Measurements from ENCODE around the gene ADAMTS18.

Gene ADAMTS18

GRCh38 chr16:77386831-77387814, 47.7 kb downstream of the ADAMTS18 start:
- DNase-seq (ENCODE audit: insufficient read length) = no peak
- FAIRE-seq = no peak
- no peak for TF ChIP-seq POLR2AphosphoS5 (IDR thresholded peaks at IDR 0.05; ENCODE audit: low read depth, low read length)
- no peak for TF ChIP-seq TAF1 (IDR thresholded peaks at IDR 0.05; ENCODE audit: borderline replicate concordance, low read depth, low read length)
- no peak for TF ChIP-seq POLR2A (IDR thresholded peaks at IDR 0.05; ENCODE audit: low read depth, low read length)

GRCh38 chr16:77385481-77385880, 49.4 kb downstream of the ADAMTS18 start:
- FAIRE-seq = no peak
- no peak for TF ChIP-seq TAF1 (IDR thresholded peaks at IDR 0.05; ENCODE audit: borderline replicate concordance, low read depth, low read length)
- no peak for TF ChIP-seq POLR2A (IDR thresholded peaks at IDR 0.05; ENCODE audit: low read depth, low read length)
- TF ChIP-seq POLR2AphosphoS5 (IDR thresholded peaks at IDR 0.05; ENCODE audit: low read depth, low read length) = no peak
- no peak for DNase-seq (ENCODE audit: insufficient read length)

- TF ChIP-seq POLR2A (IDR thresholded peaks at IDR 0.05; ENCODE audit: low read depth, low read length) = no peak
- TF ChIP-seq TAF1 (IDR thresholded peaks at IDR 0.05; ENCODE audit: borderline replicate concordance, low read depth, low read length) = no peak
- no peak for TF ChIP-seq POLR2AphosphoS5 (IDR thresholded peaks at IDR 0.05; ENCODE audit: low read depth, low read length)
- DNase-seq (ENCODE audit: insufficient read length) (no peak), FAIRE-seq (no peak)
Measured at GRCh38 chr16:77383606-77384187, 51.1 kb downstream of the ADAMTS18 start.

- no peak for FAIRE-seq
- TF ChIP-seq TAF1 (IDR thresholded peaks at IDR 0.05; ENCODE audit: borderline replicate concordance, low read depth, low read length) (no peak), POLR2A (IDR thresholded peaks at IDR 0.05; ENCODE audit: low read depth, low read length) (no peak), POLR2AphosphoS5 (IDR thresholded peaks at IDR 0.05; ENCODE audit: low read depth, low read length) (no peak)
- no peak for DNase-seq (ENCODE audit: insufficient read length)
Measured at GRCh38 chr16:77376358-77376757, 58.5 kb downstream of the ADAMTS18 start.

- no peak for TF ChIP-seq POLR2A (IDR thresholded peaks at IDR 0.05; ENCODE audit: low read depth, low read length)
- TF ChIP-seq POLR2AphosphoS5 (IDR thresholded peaks at IDR 0.05; ENCODE audit: low read depth, low read length) = no peak
- TF ChIP-seq TAF1 (IDR thresholded peaks at IDR 0.05; ENCODE audit: borderline replicate concordance, low read depth, low read length) = no peak
- no peak for FAIRE-seq
- no peak for DNase-seq (ENCODE audit: insufficient read length)
Measured at GRCh38 chr16:77375396-77375795, 59.4 kb downstream of the ADAMTS18 start.

GRCh38 chr16:77374384-77374783, 60.5 kb downstream of the ADAMTS18 start:
- no peak for DNase-seq (ENCODE audit: insufficient read length)
- FAIRE-seq = no peak
- no peak for TF ChIP-seq POLR2A (IDR thresholded peaks at IDR 0.05; ENCODE audit: low read depth, low read length)
- no peak for TF ChIP-seq TAF1 (IDR thresholded peaks at IDR 0.05; ENCODE audit: borderline replicate concordance, low read depth, low read length)
- no peak for TF ChIP-seq POLR2AphosphoS5 (IDR thresholded peaks at IDR 0.05; ENCODE audit: low read depth, low read length)

- DNase-seq (ENCODE audit: insufficient read length) (no peak), FAIRE-seq (no peak)
- no peak for TF ChIP-seq TAF1 (IDR thresholded peaks at IDR 0.05; ENCODE audit: borderline replicate concordance, low read depth, low read length)
- no peak for TF ChIP-seq POLR2AphosphoS5 (IDR thresholded peaks at IDR 0.05; ENCODE audit: low read depth, low read length)
- no peak for TF ChIP-seq POLR2A (IDR thresholded peaks at IDR 0.05; ENCODE audit: low read depth, low read length)
Measured at GRCh38 chr16:77373726-77374125, 61.1 kb downstream of the ADAMTS18 start.

GRCh38 chr16:77364770-77365169, 70.1 kb downstream of the ADAMTS18 start:
- no peak for FAIRE-seq
- TF ChIP-seq POLR2AphosphoS5 (IDR thresholded peaks at IDR 0.05; ENCODE audit: low read depth, low read length) = no peak
- TF ChIP-seq TAF1 (IDR thresholded peaks at IDR 0.05; ENCODE audit: borderline replicate concordance, low read depth, low read length) = no peak
- TF ChIP-seq POLR2A (IDR thresholded peaks at IDR 0.05; ENCODE audit: low read depth, low read length) = no peak
- no peak for DNase-seq (ENCODE audit: insufficient read length)

GRCh38 chr16:77359065-77359502, 75.8 kb downstream of the ADAMTS18 start:
- DNase-seq (ENCODE audit: insufficient read length) (no peak), FAIRE-seq (no peak)
- TF ChIP-seq TAF1 (IDR thresholded peaks at IDR 0.05; ENCODE audit: borderline replicate concordance, low read depth, low read length) = no peak
- TF ChIP-seq POLR2AphosphoS5 (IDR thresholded peaks at IDR 0.05; ENCODE audit: low read depth, low read length) = no peak
- no peak for TF ChIP-seq POLR2A (IDR thresholded peaks at IDR 0.05; ENCODE audit: low read depth, low read length)

- DNase-seq (ENCODE audit: insufficient read length) = no peak
- TF ChIP-seq POLR2A (IDR thresholded peaks at IDR 0.05; ENCODE audit: low read depth, low read length) (no peak), POLR2AphosphoS5 (IDR thresholded peaks at IDR 0.05; ENCODE audit: low read depth, low read length) (no peak), TAF1 (IDR thresholded peaks at IDR 0.05; ENCODE audit: borderline replicate concordance, low read depth, low read length) (no peak)
- FAIRE-seq = no peak
Measured at GRCh38 chr16:77353587-77354263, 81.1 kb downstream of the ADAMTS18 start.

GRCh38 chr16:77344341-77344740, 90.5 kb downstream of the ADAMTS18 start:
- DNase-seq (ENCODE audit: insufficient read length) (no peak), FAIRE-seq (no peak)
- TF ChIP-seq POLR2AphosphoS5 (IDR thresholded peaks at IDR 0.05; ENCODE audit: low read depth, low read length) (no peak), POLR2A (IDR thresholded peaks at IDR 0.05; ENCODE audit: low read depth, low read length) (no peak), TAF1 (IDR thresholded peaks at IDR 0.05; ENCODE audit: borderline replicate concordance, low read depth, low read length) (no peak)
